Right lung (tissue), 5 donors: ENCODE measurements around the gene CLASP1. TPM values are rescaled to one million over a fixed set of nuclear protein-coding genes. Genes with fewer than 3 reads are reported as not detected.

Source experiments
- DNase-seq, 2 donors: peaks; one replicate each; pipeline ENCODE4 v3.0.0-alpha.2; 2013
- polyA plus RNA-seq, 5 donors: library from polyadenylated mRNA; unstranded; fragments of 120-200 nt; gene quantifications; one replicate each; pipeline versions ENCODE4 v1.2.1 to v1.2.3, GENCODE V29; 2013; ENCODE audit warnings: inconsistent platforms in 1 of 5, low replicate concordance in 1 of 5; ENCODE audit not compliant: insufficient read length in 5 of 5, insufficient read depth in 1 of 5

The CLASP1 gene
- polyA plus RNA-seq, 5 donors: 34.5 to 47.6 (median 47.2) TPM

DNA sequence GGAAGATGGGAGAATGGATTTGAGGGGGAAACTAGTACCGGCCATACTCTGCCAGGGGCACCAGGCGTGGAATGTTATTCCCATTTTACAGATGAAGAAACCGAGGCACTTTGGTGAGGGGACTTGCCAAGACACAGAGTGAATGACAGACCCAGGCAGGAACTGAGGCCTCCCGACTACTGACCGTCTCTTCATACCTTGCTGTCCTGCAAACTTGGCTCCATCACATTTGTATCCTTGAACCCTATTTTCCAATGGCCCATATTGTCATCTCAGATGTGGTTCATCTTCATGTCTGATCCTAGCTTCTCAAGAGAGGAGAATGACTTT lies 358.0 kb downstream of the CLASP1 start:
- DNase-seq: no peak

DNA sequence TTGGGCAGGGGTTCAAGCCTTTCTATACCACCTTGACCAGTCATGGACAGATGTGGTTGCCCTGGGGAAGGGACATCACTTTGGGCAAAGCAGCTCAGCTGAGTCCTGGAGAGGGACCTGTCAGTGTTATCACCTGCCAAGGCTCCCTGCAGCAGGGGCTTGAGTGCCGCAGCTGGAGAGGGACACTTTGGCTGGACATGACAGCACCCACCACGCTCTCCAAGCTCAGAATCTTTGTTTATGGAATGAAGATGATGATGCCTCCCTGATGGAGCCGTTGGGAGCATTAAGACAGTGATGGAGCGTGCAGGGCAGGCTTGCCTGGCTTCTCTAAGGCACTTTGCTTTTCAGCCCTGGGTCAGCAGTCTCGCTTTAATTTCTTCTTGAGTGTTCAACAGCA lies 360.0 kb downstream of the CLASP1 start:
- no peak for DNase-seq

DNA sequence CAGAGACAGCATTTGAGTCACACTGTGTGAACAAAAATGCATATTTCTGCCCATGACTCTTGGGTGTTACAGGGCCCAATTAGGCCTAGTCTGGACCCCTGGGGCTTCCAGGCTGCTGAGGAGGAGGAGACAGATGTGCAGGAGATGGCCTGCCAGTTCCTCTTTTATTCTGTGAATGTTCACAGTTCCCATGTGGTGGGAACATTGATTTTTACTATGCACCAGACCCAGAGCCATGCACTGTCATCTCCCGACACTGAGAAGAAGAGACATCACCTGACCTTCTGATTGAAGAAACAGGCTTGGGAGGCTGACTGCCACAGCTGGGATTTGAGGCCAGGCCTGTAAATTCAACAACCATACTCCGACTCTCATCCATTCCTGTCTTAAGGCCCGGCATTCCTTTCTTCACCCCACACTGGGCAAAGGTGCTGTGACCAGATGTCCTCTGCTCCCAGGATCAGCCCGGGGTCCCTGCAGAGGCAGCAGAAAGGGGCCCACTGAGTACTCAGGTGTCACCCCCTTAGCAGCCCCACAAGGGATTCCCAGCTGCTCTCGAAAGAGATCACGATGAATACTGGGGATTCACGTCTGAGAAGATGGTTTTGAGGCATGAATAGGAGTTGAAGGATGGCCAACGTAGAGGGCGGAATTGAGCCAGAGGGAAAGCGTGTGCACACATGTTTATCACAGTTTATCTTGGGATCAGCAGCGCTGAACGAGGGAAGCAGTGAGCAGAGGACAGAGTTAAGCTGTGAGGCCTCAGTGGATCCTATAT lies 360.6 kb downstream of the CLASP1 start:
- DNase-seq: no peak

DNA sequence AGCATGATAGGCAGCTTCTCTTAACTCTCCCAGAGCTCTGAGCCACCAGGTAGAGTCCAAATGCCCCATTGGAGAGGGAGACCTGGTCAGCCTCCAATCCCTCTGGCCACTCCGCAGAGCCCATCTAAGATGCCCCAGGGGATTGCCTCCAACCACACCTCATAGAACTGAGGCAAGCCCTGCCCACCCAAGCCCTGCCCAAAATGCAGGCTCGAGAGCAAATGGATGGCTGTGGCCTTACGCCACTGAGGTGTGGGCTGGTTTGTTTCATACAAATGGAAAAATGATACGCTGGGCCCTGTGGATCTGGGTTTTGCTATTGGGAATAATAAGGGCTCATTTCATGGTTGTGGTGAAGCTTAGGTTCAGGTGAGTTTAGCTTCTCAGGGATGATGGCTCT lies 361.3 kb downstream of the CLASP1 start:
- no peak for DNase-seq

Other genes starting within 250 kb of the CLASP1 start
- 1 to 10 TPM in 1 of 5 donors, not detected in 4; 1.6 TPM for gene RNU4ATAC, start 118.6 kb downstream of the CLASP1 start, polyA plus RNA-seq
- gene NIFK, start 87.4 kb upstream of the CLASP1 start, polyA plus RNA-seq: 10 to 100 TPM; 66.2 to 75.4 (median 67.6) TPM
- gene TSN, start 106.2 kb upstream of the CLASP1 start, polyA plus RNA-seq: 100 to 1,000 TPM in 1 of 5 donors, 10 to 100 TPM in 4; 84.9 to 102 (median 90.0) TPM